HG02763 (cell line): Measurements from ENCODE around the gene KLF7.

Experiments used
- ATAC-seq: cut with Tn5 transposase; IDR thresholded peaks from one replicate; pipeline ENCODE4 v1.9.1; 2021; ENCODE audit warnings: mild to moderate bottlenecking, moderate library complexity; ENCODE audit not compliant: unreplicated experiment

Gene KLF7

GRCh38 chr2:207165121-207166038 is at the start of gene KLF7:
Gene KLF7 (minus strand): TSS chr2:207165948. CDS start chr2:207165568, 380 bp downstream.
- ATAC-seq, result no peak

GRCh38 chr2:207215308-207215707 is 49.6 kb upstream of the KLF7 start:
- ATAC-seq, result no peak

GRCh38 chr2:207214446-207214845 is 48.7 kb upstream of the KLF7 start:
- no peak for ATAC-seq

- ATAC-seq, result no peak
Measured at GRCh38 chr2:207206011-207206410, 40.3 kb upstream of the KLF7 start.

GRCh38 chr2:207205173-207205957 is 39.6 kb upstream of the KLF7 start:
- ATAC-seq, result no peak

GRCh38 chr2:207203056-207203455 is 37.3 kb upstream of the KLF7 start:
- no peak for ATAC-seq

GRCh38 chr2:207202645-207203044 is 36.9 kb upstream of the KLF7 start:
- ATAC-seq, result no peak

- ATAC-seq, result no peak
Measured at GRCh38 chr2:207201416-207201815, 35.7 kb upstream of the KLF7 start.

GRCh38 chr2:207200136-207200535 is 34.4 kb upstream of the KLF7 start:
- no peak for ATAC-seq

GRCh38 chr2:207194028-207194427 is 28.3 kb upstream of the KLF7 start:
- no peak for ATAC-seq

GRCh38 chr2:207188626-207189419 is 23.1 kb upstream of the KLF7 start:
- no peak for ATAC-seq

GRCh38 chr2:207185372-207185771 is 19.6 kb upstream of the KLF7 start:
- no peak for ATAC-seq

- no peak for ATAC-seq
Measured at GRCh38 chr2:207184768-207185167, 19.0 kb upstream of the KLF7 start.

- ATAC-seq, result no peak
Measured at GRCh38 chr2:207184348-207184747, 18.6 kb upstream of the KLF7 start.

GRCh38 chr2:207183506-207183905 is 17.8 kb upstream of the KLF7 start:
- ATAC-seq, result no peak

- ATAC-seq, result no peak
Measured at GRCh38 chr2:207182911-207183310, 17.2 kb upstream of the KLF7 start.

- ATAC-seq, result no peak
Measured at GRCh38 chr2:207181526-207182274, 16.0 kb upstream of the KLF7 start.

GRCh38 chr2:207180741-207181140 is 15.0 kb upstream of the KLF7 start:
- no peak for ATAC-seq

- no peak for ATAC-seq
Measured at GRCh38 chr2:207176247-207176646, 10.5 kb upstream of the KLF7 start.

- ATAC-seq, result no peak
Measured at GRCh38 chr2:207173641-207174040, 7.9 kb upstream of the KLF7 start.
